ENCODE results near the gene CLEC3B. TPM values are rescaled to one million over a fixed set of nuclear protein-coding genes. Genes with fewer than 3 reads are reported as not detected.

Gene CLEC3B
- total and polyA plus RNA-seq, 2 of the 8 experiments (the other 6 are each of a cell fraction or from before 2014, with no cell fraction given): 0.32 TPM; not detected in 1

Small RNA genes within 50 kb of the gene (small RNA-seq; reads per million reads assigned to genes)
- gene RNU5B-3P (ENCODE audit: insufficient read depth): not detected

Other genes with a start within 250 kb of the CLEC3B start
- gene TMEM42, start 164.4 kb upstream of the CLEC3B start, total RNA-seq (2021; fragmentation: NEBNext Ultra II Directional; extraction: Animal tissue kit (Norgen Biotek cat#: 25700)): 10.8 and 11.2 TPM in 2 replicates
- gene TMEM42, start 164.4 kb upstream of the CLEC3B start, polyA plus RNA-seq (2011; rRNA removed): 41.4 and 42.6 TPM in 2 replicates
- gene TGM4, start 151.7 kb upstream of the CLEC3B start, total RNA-seq (2021; fragmentation: NEBNext Ultra II Directional; extraction: Animal tissue kit (Norgen Biotek cat#: 25700)): not detected in 2 replicates
- gene TGM4, start 151.7 kb upstream of the CLEC3B start, polyA plus RNA-seq (2011; rRNA removed): 0.02 TPM in 2 replicates
- gene ZDHHC3, start 50.1 kb upstream of the CLEC3B start, total RNA-seq (2021; fragmentation: NEBNext Ultra II Directional; extraction: Animal tissue kit (Norgen Biotek cat#: 25700)): 67.4 and 77.4 TPM in 2 replicates
- gene ZDHHC3, start 50.1 kb upstream of the CLEC3B start, polyA plus RNA-seq (2011; rRNA removed): 88.7 and 102 TPM in 2 replicates
- 86.3 and 94.5 TPM in 2 replicates for gene EXOSC7, start 50.1 kb upstream of the CLEC3B start, total RNA-seq (2021; fragmentation: NEBNext Ultra II Directional; extraction: Animal tissue kit (Norgen Biotek cat#: 25700))
- 75.1 and 92.7 TPM in 2 replicates for gene EXOSC7, start 50.1 kb upstream of the CLEC3B start, polyA plus RNA-seq (2011; rRNA removed)
- 21.2 and 23.3 TPM in 2 replicates for gene CDCP1, start 120.1 kb downstream of the CLEC3B start, total RNA-seq (2021; fragmentation: NEBNext Ultra II Directional; extraction: Animal tissue kit (Norgen Biotek cat#: 25700))
- 10.0 and 10.1 TPM in 2 replicates for gene CDCP1, start 120.1 kb downstream of the CLEC3B start, polyA plus RNA-seq (2011; rRNA removed)
- gene TMEM158, start 200.0 kb downstream of the CLEC3B start, total RNA-seq (2021; fragmentation: NEBNext Ultra II Directional; extraction: Animal tissue kit (Norgen Biotek cat#: 25700)): 30.3 and 35.5 TPM in 2 replicates
- 6.8 and 17.5 TPM in 2 replicates for gene TMEM158, start 200.0 kb downstream of the CLEC3B start, polyA plus RNA-seq (2011; rRNA removed)